WTC11 (cell line): Measurements from ENCODE around the gene ATP11B.

ENCODE experiments used
- CBFB ChIP-seq: sonication (generic); formaldehyde crosslinking; IDR thresholded peaks from 2 replicates; pipeline ENCODE4 v1.8.1; 2022; ENCODE audit warnings: mild to moderate bottlenecking, low read depth, missing genetic modification reagents
- MLX ChIP-seq: sonication (generic); formaldehyde crosslinking; IDR thresholded peaks from 2 replicates; pipeline ENCODE4 v1.8.1; 2023; ENCODE audit warnings: mild to moderate bottlenecking, missing genetic modification reagents, moderate library complexity
- RELA ChIP-seq: sonication (generic); formaldehyde crosslinking; IDR thresholded peaks from 2 replicates; pipeline ENCODE4 v1.8.1; 2022; ENCODE audit warnings: missing genetic modification reagents, mild to moderate bottlenecking, borderline replicate concordance
- TP53 ChIP-seq: sonication (generic); formaldehyde crosslinking; IDR thresholded peaks from 2 replicates; pipeline ENCODE4 v1.8.1; 2023; ENCODE audit warnings: mild to moderate bottlenecking, missing genetic modification reagents
- ZBTB21 ChIP-seq: sonication (generic); formaldehyde crosslinking; IDR thresholded peaks from 2 replicates; pipeline ENCODE4 v1.8.1; 2023; ENCODE audit warnings: mild to moderate bottlenecking, missing genetic modification reagents, borderline replicate concordance
- ZNF138 ChIP-seq: sonication (generic); formaldehyde crosslinking; conservative IDR thresholded peaks from 2 replicates; pipeline ENCODE4 v1.8.1; 2022; ENCODE audit warnings: mild to moderate bottlenecking, moderate library complexity, missing genetic modification reagents
- TF ChIP-seq, protein P1 (sequence below): fragments of 200-600 bp; IDR thresholded peaks from 2 replicates; pipeline ENCODE4 v1.8.0; 2022; ENCODE audit warnings: antibody characterized with exemption
- TF ChIP-seq, protein P2 (sequence below): sonication (generic); formaldehyde crosslinking; IDR thresholded peaks from 2 replicates; pipeline ENCODE4 v1.8.1; 2023; ENCODE audit warnings: mild to moderate bottlenecking, missing genetic modification reagents
- TF ChIP-seq, protein P3 (sequence below): sonication (generic); formaldehyde crosslinking; IDR thresholded peaks from 2 replicates; pipeline ENCODE4 v1.8.0; 2022; ENCODE audit warnings: mild to moderate bottlenecking, missing genetic modification reagents

GRCh38 chr3:182920515-182921084 is 127.3 kb downstream of the ATP11B start:
- TF ChIP-seq RELA (CRISPR knock-in tag) (no peak), MLX (no peak), ZBTB21 (CRISPR knock-in tag) (no peak), ZNF138 (CRISPR knock-in tag) (no peak), CBFB (no peak), TP53 (CRISPR knock-in tag) (no peak)
- TF ChIP-seq, protein P1, sequence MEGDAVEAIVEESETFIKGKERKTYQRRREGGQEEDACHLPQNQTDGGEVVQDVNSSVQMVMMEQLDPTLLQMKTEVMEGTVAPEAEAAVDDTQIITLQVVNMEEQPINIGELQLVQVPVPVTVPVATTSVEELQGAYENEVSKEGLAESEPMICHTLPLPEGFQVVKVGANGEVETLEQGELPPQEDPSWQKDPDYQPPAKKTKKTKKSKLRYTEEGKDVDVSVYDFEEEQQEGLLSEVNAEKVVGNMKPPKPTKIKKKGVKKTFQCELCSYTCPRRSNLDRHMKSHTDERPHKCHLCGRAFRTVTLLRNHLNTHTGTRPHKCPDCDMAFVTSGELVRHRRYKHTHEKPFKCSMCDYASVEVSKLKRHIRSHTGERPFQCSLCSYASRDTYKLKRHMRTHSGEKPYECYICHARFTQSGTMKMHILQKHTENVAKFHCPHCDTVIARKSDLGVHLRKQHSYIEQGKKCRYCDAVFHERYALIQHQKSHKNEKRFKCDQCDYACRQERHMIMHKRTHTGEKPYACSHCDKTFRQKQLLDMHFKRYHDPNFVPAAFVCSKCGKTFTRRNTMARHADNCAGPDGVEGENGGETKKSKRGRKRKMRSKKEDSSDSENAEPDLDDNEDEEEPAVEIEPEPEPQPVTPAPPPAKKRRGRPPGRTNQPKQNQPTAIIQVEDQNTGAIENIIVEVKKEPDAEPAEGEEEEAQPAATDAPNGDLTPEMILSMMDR: no peak
- TF ChIP-seq, protein P2, sequence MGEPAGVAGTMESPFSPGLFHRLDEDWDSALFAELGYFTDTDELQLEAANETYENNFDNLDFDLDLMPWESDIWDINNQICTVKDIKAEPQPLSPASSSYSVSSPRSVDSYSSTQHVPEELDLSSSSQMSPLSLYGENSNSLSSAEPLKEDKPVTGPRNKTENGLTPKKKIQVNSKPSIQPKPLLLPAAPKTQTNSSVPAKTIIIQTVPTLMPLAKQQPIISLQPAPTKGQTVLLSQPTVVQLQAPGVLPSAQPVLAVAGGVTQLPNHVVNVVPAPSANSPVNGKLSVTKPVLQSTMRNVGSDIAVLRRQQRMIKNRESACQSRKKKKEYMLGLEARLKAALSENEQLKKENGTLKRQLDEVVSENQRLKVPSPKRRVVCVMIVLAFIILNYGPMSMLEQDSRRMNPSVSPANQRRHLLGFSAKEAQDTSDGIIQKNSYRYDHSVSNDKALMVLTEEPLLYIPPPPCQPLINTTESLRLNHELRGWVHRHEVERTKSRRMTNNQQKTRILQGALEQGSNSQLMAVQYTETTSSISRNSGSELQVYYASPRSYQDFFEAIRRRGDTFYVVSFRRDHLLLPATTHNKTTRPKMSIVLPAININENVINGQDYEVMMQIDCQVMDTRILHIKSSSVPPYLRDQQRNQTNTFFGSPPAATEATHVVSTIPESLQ (CRISPR knock-in tag): no peak
- TF ChIP-seq, protein P3, sequence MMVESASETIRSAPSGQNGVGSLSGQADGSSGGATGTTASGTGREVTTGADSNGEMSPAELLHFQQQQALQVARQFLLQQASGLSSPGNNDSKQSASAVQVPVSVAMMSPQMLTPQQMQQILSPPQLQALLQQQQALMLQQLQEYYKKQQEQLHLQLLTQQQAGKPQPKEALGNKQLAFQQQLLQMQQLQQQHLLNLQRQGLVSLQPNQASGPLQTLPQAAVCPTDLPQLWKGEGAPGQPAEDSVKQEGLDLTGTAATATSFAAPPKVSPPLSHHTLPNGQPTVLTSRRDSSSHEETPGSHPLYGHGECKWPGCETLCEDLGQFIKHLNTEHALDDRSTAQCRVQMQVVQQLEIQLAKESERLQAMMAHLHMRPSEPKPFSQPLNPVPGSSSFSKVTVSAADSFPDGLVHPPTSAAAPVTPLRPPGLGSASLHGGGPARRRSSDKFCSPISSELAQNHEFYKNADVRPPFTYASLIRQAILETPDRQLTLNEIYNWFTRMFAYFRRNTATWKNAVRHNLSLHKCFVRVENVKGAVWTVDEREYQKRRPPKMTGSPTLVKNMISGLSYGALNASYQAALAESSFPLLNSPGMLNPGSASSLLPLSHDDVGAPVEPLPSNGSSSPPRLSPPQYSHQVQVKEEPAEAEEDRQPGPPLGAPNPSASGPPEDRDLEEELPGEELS: no peak
